ENCODE measurements around the gene WDR36.

- TF ChIP-seq, protein P1, sequence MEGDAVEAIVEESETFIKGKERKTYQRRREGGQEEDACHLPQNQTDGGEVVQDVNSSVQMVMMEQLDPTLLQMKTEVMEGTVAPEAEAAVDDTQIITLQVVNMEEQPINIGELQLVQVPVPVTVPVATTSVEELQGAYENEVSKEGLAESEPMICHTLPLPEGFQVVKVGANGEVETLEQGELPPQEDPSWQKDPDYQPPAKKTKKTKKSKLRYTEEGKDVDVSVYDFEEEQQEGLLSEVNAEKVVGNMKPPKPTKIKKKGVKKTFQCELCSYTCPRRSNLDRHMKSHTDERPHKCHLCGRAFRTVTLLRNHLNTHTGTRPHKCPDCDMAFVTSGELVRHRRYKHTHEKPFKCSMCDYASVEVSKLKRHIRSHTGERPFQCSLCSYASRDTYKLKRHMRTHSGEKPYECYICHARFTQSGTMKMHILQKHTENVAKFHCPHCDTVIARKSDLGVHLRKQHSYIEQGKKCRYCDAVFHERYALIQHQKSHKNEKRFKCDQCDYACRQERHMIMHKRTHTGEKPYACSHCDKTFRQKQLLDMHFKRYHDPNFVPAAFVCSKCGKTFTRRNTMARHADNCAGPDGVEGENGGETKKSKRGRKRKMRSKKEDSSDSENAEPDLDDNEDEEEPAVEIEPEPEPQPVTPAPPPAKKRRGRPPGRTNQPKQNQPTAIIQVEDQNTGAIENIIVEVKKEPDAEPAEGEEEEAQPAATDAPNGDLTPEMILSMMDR (IDR thresholded peaks at IDR 0.05), result no peak
- TF ChIP-seq POLR2A (IDR thresholded peaks at IDR 0.05; ENCODE audit: low read depth), result no peak
Measured at GRCh38 chr5:111138096-111138495, 45.9 kb downstream of the WDR36 start.
